MM.1S (cell line): Measurements from ENCODE around the gene HABP4.

Experiments
- DNase-seq: peaks from one replicate; pipeline ENCODE4 v3.0.0-alpha.2; 2015
- H2AFZ ChIP-seq: fragments of 300-600 bp; sonication (generic); 2 replicates; pipeline ENCODE4 v1.6.0; 2016; ENCODE audit warnings: antibody characterized with exemption, low read length
- H3F3A ChIP-seq: fragments of 300-600 bp; sonication (generic); 2 replicates; pipeline ENCODE4 v1.6.1; 2016; ENCODE audit warnings: mild to moderate bottlenecking, antibody characterized with exemption, low read length, moderate library complexity, mixed read lengths; ENCODE audit not compliant: insufficient read depth
- H3K27ac ChIP-seq: fragments of 300-600 bp; sonication (generic); 2 replicates; pipeline ENCODE4 v1.5.1; 2016; ENCODE audit warnings: mild to moderate bottlenecking, low read length
- H3K27me3 ChIP-seq: fragments of 300-600 bp; sonication (generic); replicated peaks from 2 replicates; pipeline ENCODE4 v1.6.0; 2016; ENCODE audit warnings: low read length; ENCODE audit not compliant: insufficient read depth
- H3K36me3 ChIP-seq: fragments of 300-600 bp; sonication (generic); replicated peaks from 2 replicates; pipeline ENCODE4 v1.6.1; 2016; ENCODE audit warnings: mild to moderate bottlenecking, low read length, mixed read lengths; ENCODE audit not compliant: insufficient read depth
- H3K4me1 ChIP-seq: fragments of 300-600 bp; sonication (generic); 2 replicates; pipeline ENCODE4 v1.6.1; 2016; ENCODE audit warnings: low read length, mixed read lengths
- H3K4me2 ChIP-seq: fragments of 300-600 bp; sonication (generic); 2 replicates; pipeline ENCODE4 v1.6.0; 2016; ENCODE audit warnings: low read depth, low read length
- H3K4me3 ChIP-seq: fragments of 300-600 bp; sonication (generic); 2 replicates; pipeline ENCODE4 v1.5.1; 2016; ENCODE audit warnings: low read length, mixed read lengths
- H3K79me2 ChIP-seq: fragments of 300-600 bp; sonication (generic); 2 replicates; pipeline ENCODE4 v1.6.1; 2016; ENCODE audit warnings: mixed run types, low read length, mixed read lengths
- H3K9ac ChIP-seq: fragments of 300-600 bp; sonication (generic); 2 replicates; pipeline ENCODE4 v1.6.1; 2016; ENCODE audit warnings: low read length, mixed read lengths
- H3K9me2 ChIP-seq: fragments of 300-600 bp; sonication (generic); replicated peaks from 2 replicates; pipeline ENCODE4 v1.6.1; 2016; ENCODE audit warnings: mild to moderate bottlenecking, low read length, mixed read lengths; ENCODE audit not compliant: insufficient read depth
- H3K9me3 ChIP-seq: fragments of 300-600 bp; sonication (generic); replicated peaks from 2 replicates; pipeline ENCODE4 v1.6.1; 2016; ENCODE audit warnings: mild to moderate bottlenecking, low read length, mixed read lengths; ENCODE audit not compliant: insufficient read depth
- H4K20me1 ChIP-seq: fragments of 300-600 bp; sonication (generic); 2 replicates; pipeline ENCODE4 v1.6.1; 2016; ENCODE audit warnings: mild to moderate bottlenecking, low read length, moderate library complexity, mixed read lengths; ENCODE audit not compliant: insufficient read depth
- EZH2 ChIP-seq: fragments of 300-600 bp; sonication (generic); optimal IDR thresholded peaks from 2 replicates; pipeline ENCODE3; 2017; ENCODE audit warnings: low read depth, mild to moderate bottlenecking, antibody characterized with exemption, low read length, mixed read lengths
- EZH2phosphoT487 ChIP-seq: fragments of 300-600 bp; sonication (generic); IDR thresholded peaks from 2 replicates; pipeline ENCODE4 v1.6.1; 2018; ENCODE audit warnings: antibody characterized with exemption, low read length
- TF ChIP-seq, protein P1 (sequence below): fragments of 300-600 bp; sonication (generic); IDR thresholded peaks from 2 replicates; pipeline ENCODE4 v1.5.1; 2016; ENCODE audit warnings: antibody characterized with exemption, low read length, mixed read lengths

Gene HABP4

DNA sequence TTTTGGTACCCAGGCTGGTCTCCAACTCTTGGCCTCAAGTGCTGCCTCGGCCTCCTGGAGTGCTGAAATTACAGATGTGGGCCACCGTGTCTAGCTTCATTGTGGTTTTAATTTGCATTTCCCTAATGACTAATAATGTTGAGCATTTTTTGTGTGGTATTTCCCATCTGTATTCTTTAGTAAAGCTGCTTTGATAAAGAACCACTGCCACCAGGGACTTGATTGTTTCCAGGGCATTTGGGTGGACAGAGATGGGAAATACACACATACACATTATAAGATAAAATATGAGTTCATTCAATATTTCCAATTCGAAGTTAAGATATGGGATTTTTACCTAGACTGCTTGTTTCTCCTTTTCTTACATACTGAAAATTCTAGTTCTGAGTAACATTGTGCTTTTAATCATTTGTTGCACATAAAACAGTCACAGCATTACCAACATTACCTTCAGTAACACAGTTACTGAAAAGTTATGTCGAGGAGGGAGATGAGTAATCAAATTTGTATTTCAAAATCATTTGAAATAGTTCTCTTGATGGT lies 28.9 kb downstream of the HABP4 start:
- Histone ChIP-seq H3K27ac (no peak overlapping the region), H3K4me3 (no peak overlapping the region), H2AFZ (no peak overlapping the region), H3K9me3 (no peaks in the 10 kb centered on the region), H3K27me3 (no peaks in the 10 kb centered on the region), H3K9me2 (no peaks in the 10 kb centered on the region), H3K79me2 (no peaks in the 10 kb centered on the region), H3K4me1 (0 out of 2 replicates have a peak, but pooled peaks cover under 1% of the 10 kb centered on the region), H4K20me1 (no peaks in the 10 kb centered on the region), H3F3A (0 out of 2 replicates have a peak, but pooled peaks cover under 1% of the 10 kb centered on the region), H3K9ac (no peak overlapping the region), H3K4me2 (no peak overlapping the region), H3K36me3 (no peaks in the 10 kb centered on the region)
- DNase-seq: no peak
- TF ChIP-seq, protein P1, sequence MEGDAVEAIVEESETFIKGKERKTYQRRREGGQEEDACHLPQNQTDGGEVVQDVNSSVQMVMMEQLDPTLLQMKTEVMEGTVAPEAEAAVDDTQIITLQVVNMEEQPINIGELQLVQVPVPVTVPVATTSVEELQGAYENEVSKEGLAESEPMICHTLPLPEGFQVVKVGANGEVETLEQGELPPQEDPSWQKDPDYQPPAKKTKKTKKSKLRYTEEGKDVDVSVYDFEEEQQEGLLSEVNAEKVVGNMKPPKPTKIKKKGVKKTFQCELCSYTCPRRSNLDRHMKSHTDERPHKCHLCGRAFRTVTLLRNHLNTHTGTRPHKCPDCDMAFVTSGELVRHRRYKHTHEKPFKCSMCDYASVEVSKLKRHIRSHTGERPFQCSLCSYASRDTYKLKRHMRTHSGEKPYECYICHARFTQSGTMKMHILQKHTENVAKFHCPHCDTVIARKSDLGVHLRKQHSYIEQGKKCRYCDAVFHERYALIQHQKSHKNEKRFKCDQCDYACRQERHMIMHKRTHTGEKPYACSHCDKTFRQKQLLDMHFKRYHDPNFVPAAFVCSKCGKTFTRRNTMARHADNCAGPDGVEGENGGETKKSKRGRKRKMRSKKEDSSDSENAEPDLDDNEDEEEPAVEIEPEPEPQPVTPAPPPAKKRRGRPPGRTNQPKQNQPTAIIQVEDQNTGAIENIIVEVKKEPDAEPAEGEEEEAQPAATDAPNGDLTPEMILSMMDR: no peak
- TF ChIP-seq EZH2 (no peak), EZH2phosphoT487 (no peak)

DNA sequence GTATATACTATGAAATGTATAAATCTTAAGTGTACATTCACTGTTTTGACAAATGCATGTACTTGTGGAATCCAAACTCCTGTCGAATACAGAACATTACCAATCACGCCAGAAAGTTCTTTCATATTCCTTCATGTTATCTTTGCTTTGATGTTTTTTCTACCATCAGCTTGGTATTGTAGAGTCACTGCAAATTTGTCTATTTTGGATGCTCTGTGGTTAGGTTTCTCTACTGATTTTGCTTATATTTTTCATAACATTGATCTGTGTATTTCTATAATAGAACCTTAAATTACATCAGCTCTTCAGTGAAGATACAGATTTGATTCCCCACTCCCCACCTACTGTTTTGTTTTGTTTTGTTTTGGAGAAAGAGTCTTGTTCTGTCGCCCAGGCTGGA lies 30.8 kb downstream of the HABP4 start:
- no peak for DNase-seq
- Histone ChIP-seq H4K20me1 (no peaks in the 10 kb centered on the region), H3K9ac (no peak overlapping the region)

DNA sequence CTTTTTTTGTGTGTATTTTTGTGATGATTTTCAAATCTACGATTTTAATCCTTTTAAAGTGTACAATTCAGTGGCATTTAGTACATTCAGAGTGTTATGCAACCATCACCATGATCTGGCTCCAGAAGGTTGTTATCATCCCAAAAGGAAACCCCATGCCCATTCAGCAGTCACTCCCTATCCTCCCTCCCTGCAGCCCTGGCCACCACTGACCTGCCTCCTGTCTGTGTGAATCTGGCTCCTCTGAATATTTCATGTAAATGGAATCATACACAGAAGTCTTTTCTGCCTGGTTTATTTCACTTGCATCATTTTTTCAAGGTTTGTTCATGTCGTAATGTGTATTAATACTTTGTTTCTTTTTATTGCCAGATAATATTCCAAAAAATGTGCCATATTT lies 32.5 kb downstream of the HABP4 start:
- H2AFZ ChIP-seq: no peak overlapping the region
- H3K9me2 ChIP-seq: no peaks in the 10 kb centered on the region
- no peaks in the 10 kb centered on the region for H3K79me2 ChIP-seq
- no peaks in the 10 kb centered on the region for H3K9me3 ChIP-seq
- no peak overlapping the region for H3K4me2 ChIP-seq
- H4K20me1 ChIP-seq: no peaks in the 10 kb centered on the region
- H3K36me3 ChIP-seq: no peaks in the 10 kb centered on the region
- no peak for DNase-seq
- H3K4me3 ChIP-seq: no peak overlapping the region
- H3K27ac ChIP-seq: no peak overlapping the region
- H3K27me3 ChIP-seq: no peaks in the 10 kb centered on the region
- peaks cover 12% of the 10 kb centered on the region for H3K4me1 ChIP-seq
- no peak for TF ChIP-seq EZH2phosphoT487
- TF ChIP-seq, protein P1: no peak
- no peak for TF ChIP-seq EZH2
- H3K9ac ChIP-seq: no peak overlapping the region
- peaks cover 10% of the 10 kb centered on the region for H3F3A ChIP-seq

More for the DNA sequence above, 30.8 kb downstream of the HABP4 start:
- Histone ChIP-seq H3K9me3 (no peaks in the 10 kb centered on the region), H2AFZ (no peak overlapping the region), H3K27me3 (no peaks in the 10 kb centered on the region), H3K27ac (no peak overlapping the region), H3K4me2 (no peak overlapping the region), H3K9me2 (no peaks in the 10 kb centered on the region), H3K4me3 (no peak overlapping the region), H3K36me3 (no peaks in the 10 kb centered on the region), H3K79me2 (no peaks in the 10 kb centered on the region), H3K4me1 (peaks cover 12% of the 10 kb centered on the region), H3F3A (peaks cover 10% of the 10 kb centered on the region)
- TF ChIP-seq, protein P1: no peak
